Measurements from ENCODE around the gene PSMC3. TPM values are rescaled to one million over a fixed set of nuclear protein-coding genes. Genes with fewer than 3 reads are reported as not detected.

Gene PSMC3
- total and polyA plus RNA-seq, 2 donors (not counting 1 experiment from before 2014, with no cell fraction given): 36.7 to 62.7 TPM

GRCh38 chr11:47415949-47416472, 10.2 kb downstream of the PSMC3 start:
- Histone ChIP-seq H3K79me2 (ENCODE audit: control insufficient read depth, insufficient read depth, low read length) (no peaks in the 10 kb centered on the region), H3K9ac (ENCODE audit: low read length) (no peak overlapping the region), H3K27ac (ENCODE audit: low read length in 2 of 2) (no peak overlapping the region), H4K20me1 (ENCODE audit: control insufficient read depth, insufficient read depth, low read length, poor library complexity, severe bottlenecking) (no peaks in the 10 kb centered on the region), H3K27me3 (replicated peaks in 1 of 4; ENCODE audit: control extremely low read depth in 1 of 4, control insufficient read depth in 3 of 4, insufficient read depth in 4 of 4, low read length in 3 of 4) (no peaks in the 10 kb centered on the region), H3K4me1 (ENCODE audit: control insufficient read depth in 2 of 2, insufficient read depth in 2 of 2, low read length in 2 of 2) (peaks cover 0 to 3% of the 10 kb centered on the region in 2 donors), H3K9me3 (ENCODE audit: control extremely low read depth in 1 of 3, control insufficient read depth in 2 of 3, insufficient read depth in 1 of 3, low read length in 2 of 3) (no peaks in the 10 kb centered on the region), H3K4me2 (replicated peaks; ENCODE audit: low read depth, low read length, poor library complexity, severe bottlenecking) (no peak overlapping the region), H2AFZ (ENCODE audit: insufficient read depth, low read depth, low read length, poor library complexity, severe bottlenecking) (no peak overlapping the region), H3K36me3 (replicated peaks in 1 of 2; ENCODE audit: control extremely low read depth in 1 of 2, control insufficient read depth in 1 of 2, extremely low read depth in 1 of 2, insufficient read depth in 2 of 2, low read length in 1 of 2) (peaks cover 0 to 50% of the 10 kb centered on the region in 2 experiments), H3K4me3 (ENCODE audit: control extremely low read depth in 1 of 5, extremely low read depth in 1 of 5, insufficient read depth in 1 of 5, low read depth in 2 of 5, low read length in 4 of 5) (no peak overlapping the region)
- no peak for DNase-seq
- no peak overlapping the region for H3K4me3 Mint-ChIP-seq
- H3K4me1 Mint-ChIP-seq: no peaks in the 10 kb centered on the region
- no peaks in the 10 kb centered on the region for H3K9me3 Mint-ChIP-seq (ENCODE audit: insufficient read depth)
- ChIA-PET CTCF (no interaction called here), POLR2A (interaction anchor here (0.6 kb wide), 1 partner anchor 160 kb away, joined by 8 read pairs; no protein-coding TSS in a partner anchor)
- no peaks in the 10 kb centered on the region for H3K27me3 Mint-ChIP-seq
- H3K27ac Mint-ChIP-seq: no peak overlapping the region
- no peak for TF ChIP-seq EZH2 (IDR thresholded peaks at IDR 0.05; ENCODE audit: borderline replicate concordance, insufficient read depth, low read depth, low read length, poor library complexity, severe bottlenecking)
- no peak for TF ChIP-seq CTCF (IDR thresholded peaks at IDR 0.05)
- intact Hi-C loops (cut with micrococcal nuclease): no loop called here
- WGBS (ENCODE audit: insufficient coverage): 75% methylated on average over 8 of the region's 13 CpGs
- no peak for ATAC-seq (ENCODE audit: low read depth)

GRCh38 chr11:47415091-47415854, 11.0 kb downstream of the PSMC3 start:
- WGBS (ENCODE audit: insufficient coverage): 93% methylated on average over 26 of the region's 31 CpGs
- Histone ChIP-seq H3K4me2 (replicated peaks; ENCODE audit: low read depth, low read length, poor library complexity, severe bottlenecking) (no peak overlapping the region), H3K27ac (ENCODE audit: low read length in 2 of 2) (no peak overlapping the region), H3K36me3 (replicated peaks in 1 of 2; ENCODE audit: control extremely low read depth in 1 of 2, control insufficient read depth in 1 of 2, extremely low read depth in 1 of 2, insufficient read depth in 2 of 2, low read length in 1 of 2) (peaks cover 0 to 46% of the 10 kb centered on the region in 2 experiments), H3K4me3 (ENCODE audit: control extremely low read depth in 1 of 5, extremely low read depth in 1 of 5, insufficient read depth in 1 of 5, low read depth in 2 of 5, low read length in 4 of 5) (no peak overlapping the region), H3K4me1 (ENCODE audit: control insufficient read depth in 2 of 2, insufficient read depth in 2 of 2, low read length in 2 of 2) (peaks cover 0 to 3% of the 10 kb centered on the region in 2 donors), H4K20me1 (ENCODE audit: control insufficient read depth, insufficient read depth, low read length, poor library complexity, severe bottlenecking) (no peaks in the 10 kb centered on the region), H3K79me2 (ENCODE audit: control insufficient read depth, insufficient read depth, low read length) (no peaks in the 10 kb centered on the region), H2AFZ (ENCODE audit: insufficient read depth, low read depth, low read length, poor library complexity, severe bottlenecking) (no peak overlapping the region), H3K9me3 (ENCODE audit: control extremely low read depth in 1 of 3, control insufficient read depth in 2 of 3, insufficient read depth in 1 of 3, low read length in 2 of 3) (no peaks in the 10 kb centered on the region), H3K27me3 (replicated peaks in 1 of 4; ENCODE audit: control extremely low read depth in 1 of 4, control insufficient read depth in 3 of 4, insufficient read depth in 4 of 4, low read length in 3 of 4) (no peaks in the 10 kb centered on the region), H3K9ac (ENCODE audit: low read length) (no peak overlapping the region)
- H3K27ac Mint-ChIP-seq: no peak overlapping the region
- TF ChIP-seq CTCF (IDR thresholded peaks at IDR 0.05) (no peak), EZH2 (IDR thresholded peaks at IDR 0.05; ENCODE audit: borderline replicate concordance, insufficient read depth, low read depth, low read length, poor library complexity, severe bottlenecking) (no peak)
- DNase-seq (no peak), ATAC-seq (ENCODE audit: low read depth) (no peak)
- ChIA-PET POLR2A (no interaction called here), CTCF (interaction anchor here (0.9 kb wide), 1 partner anchor 120 kb away, joined by 3 read pairs; no protein-coding TSS in a partner anchor)
- no peaks in the 10 kb centered on the region for H3K27me3 Mint-ChIP-seq
- H3K9me3 Mint-ChIP-seq (ENCODE audit: insufficient read depth): no peaks in the 10 kb centered on the region
- intact Hi-C loops (cut with micrococcal nuclease): no loop called here
- no peak overlapping the region for H3K4me3 Mint-ChIP-seq
- peaks cover under 1% of the 10 kb centered on the region for H3K4me1 Mint-ChIP-seq
